HL-60 (cell line): ENCODE measurements around the gene ZSWIM6.

Experiments used
- DNase-seq, 2 experiments: peaks; one replicate each; pipeline ENCODE4 v3.0.0-alpha.2; 2010 to 2020; ENCODE audit warnings: low read depth in 1 of 2, low spot score in 1 of 2
- H3K27ac ChIP-seq: fragments of 250-450 bp; sonication (Bioruptor Pico); replicated peaks from 2 replicates; pipeline ENCODE4 v1.5.1; 2020; ENCODE audit warnings: mild to moderate bottlenecking, moderate library complexity
- H3K27me3 ChIP-seq: fragments of 250-450 bp; sonication (Bioruptor Pico); 2 replicates; pipeline ENCODE4 v1.5.1; 2021; ENCODE audit warnings: mild to moderate bottlenecking, moderate library complexity; ENCODE audit not compliant: insufficient read depth, poor library complexity, severe bottlenecking
- H3K4me3 ChIP-seq: replicated peaks from 2 replicates; pipeline ENCODE4 v1.5.1; 2011; ENCODE audit warnings: mild to moderate bottlenecking, control low read depth, low read length; ENCODE audit not compliant: insufficient read depth
- GABPA ChIP-seq: IDR thresholded peaks from 2 replicates; pipeline ENCODE4 v1.6.1; 2012; ENCODE audit warnings: low read depth
- POLR2AphosphoS5 ChIP-seq: IDR thresholded peaks from 2 replicates; pipeline ENCODE4 v1.6.1; 2012; ENCODE audit warnings: low read depth
- SPI1 ChIP-seq: IDR thresholded peaks from 2 replicates; pipeline ENCODE4 v1.6.1; 2012; ENCODE audit warnings: low read depth, mild to moderate bottlenecking, borderline replicate concordance
- TF ChIP-seq, protein P1 (sequence below): IDR thresholded peaks from one replicate; pipeline ENCODE4 v1.5.1; 2011; ENCODE audit warnings: low read length, control low read depth, inconsistent platforms; ENCODE audit not compliant: insufficient read depth
- TF ChIP-seq, protein P2 (sequence below): IDR thresholded peaks from 2 replicates; pipeline ENCODE4 v1.6.1; 2012; ENCODE audit warnings: low read depth; ENCODE audit not compliant: insufficient replicate concordance

ZSWIM6 gene

DNA sequence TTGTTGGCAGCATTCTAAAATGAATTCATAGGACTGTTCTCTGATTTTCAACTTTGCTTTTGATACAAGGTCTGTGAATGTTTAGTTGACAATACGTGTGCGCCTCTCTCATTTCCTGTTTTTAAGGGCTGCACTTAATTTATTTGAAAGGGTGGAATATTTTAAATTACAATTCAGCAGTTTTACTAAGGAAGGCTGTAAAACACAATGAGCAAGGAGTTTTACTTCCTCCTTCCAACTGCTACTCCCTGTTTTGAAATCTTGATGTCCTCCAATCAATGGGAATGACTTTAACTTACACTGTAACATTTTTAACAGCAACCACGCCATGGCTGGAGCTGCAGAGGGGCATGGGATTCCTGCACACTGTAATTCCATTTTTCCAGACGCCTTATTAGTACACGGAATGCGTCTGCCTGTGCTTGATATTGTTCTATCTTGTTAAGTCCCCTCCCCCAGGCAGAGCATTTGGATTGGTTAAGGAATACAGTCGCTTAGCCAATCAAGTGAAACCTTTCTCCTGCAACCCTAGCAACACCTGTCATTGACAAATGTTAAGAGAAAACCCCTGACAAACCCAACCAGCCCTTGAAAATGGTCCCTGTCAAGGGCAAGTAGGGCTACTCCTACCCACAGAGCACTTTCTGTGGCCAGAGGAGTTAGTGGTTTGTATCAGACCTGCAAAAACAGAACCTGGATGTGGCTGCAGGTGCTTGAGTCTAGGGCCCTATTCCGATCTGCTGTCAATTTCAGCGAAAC is 12.5 kb upstream of the ZSWIM6 start:
- no peak for DNase-seq
- TF ChIP-seq POLR2AphosphoS5 (no peak), SPI1 (no peak; the same call in 1 of the 2 replicates)
- TF ChIP-seq, protein P1, sequence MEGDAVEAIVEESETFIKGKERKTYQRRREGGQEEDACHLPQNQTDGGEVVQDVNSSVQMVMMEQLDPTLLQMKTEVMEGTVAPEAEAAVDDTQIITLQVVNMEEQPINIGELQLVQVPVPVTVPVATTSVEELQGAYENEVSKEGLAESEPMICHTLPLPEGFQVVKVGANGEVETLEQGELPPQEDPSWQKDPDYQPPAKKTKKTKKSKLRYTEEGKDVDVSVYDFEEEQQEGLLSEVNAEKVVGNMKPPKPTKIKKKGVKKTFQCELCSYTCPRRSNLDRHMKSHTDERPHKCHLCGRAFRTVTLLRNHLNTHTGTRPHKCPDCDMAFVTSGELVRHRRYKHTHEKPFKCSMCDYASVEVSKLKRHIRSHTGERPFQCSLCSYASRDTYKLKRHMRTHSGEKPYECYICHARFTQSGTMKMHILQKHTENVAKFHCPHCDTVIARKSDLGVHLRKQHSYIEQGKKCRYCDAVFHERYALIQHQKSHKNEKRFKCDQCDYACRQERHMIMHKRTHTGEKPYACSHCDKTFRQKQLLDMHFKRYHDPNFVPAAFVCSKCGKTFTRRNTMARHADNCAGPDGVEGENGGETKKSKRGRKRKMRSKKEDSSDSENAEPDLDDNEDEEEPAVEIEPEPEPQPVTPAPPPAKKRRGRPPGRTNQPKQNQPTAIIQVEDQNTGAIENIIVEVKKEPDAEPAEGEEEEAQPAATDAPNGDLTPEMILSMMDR, result no peak
- no peak overlapping the region for H3K4me3 ChIP-seq
- H3K27me3 ChIP-seq, result no peaks in the 10 kb centered on the region
- H3K27ac ChIP-seq, result no peak overlapping the region

DNA sequence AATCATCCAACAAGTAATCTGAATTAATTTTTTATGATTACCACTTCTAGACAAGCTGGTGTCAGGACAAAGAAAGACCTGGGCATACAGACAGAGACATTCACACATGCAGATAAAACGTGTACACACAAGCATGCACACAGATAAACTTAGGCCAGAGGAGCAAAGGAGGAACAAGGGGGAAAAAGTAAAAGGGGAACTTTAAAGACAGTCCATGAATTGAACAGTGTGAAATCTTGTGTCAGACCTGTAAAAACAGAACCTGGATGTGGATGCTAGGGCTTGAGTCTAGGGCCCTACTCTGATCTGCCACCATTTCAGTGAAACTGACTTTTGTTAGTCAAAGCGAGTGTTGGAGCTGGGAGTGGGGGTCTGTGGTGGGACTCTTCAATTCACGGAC is 11.2 kb upstream of the ZSWIM6 start:
- TF ChIP-seq GABPA (no peak), POLR2AphosphoS5 (no peak), SPI1 (no peak)
- TF ChIP-seq, protein P1, result no peak
- TF ChIP-seq, protein P2, sequence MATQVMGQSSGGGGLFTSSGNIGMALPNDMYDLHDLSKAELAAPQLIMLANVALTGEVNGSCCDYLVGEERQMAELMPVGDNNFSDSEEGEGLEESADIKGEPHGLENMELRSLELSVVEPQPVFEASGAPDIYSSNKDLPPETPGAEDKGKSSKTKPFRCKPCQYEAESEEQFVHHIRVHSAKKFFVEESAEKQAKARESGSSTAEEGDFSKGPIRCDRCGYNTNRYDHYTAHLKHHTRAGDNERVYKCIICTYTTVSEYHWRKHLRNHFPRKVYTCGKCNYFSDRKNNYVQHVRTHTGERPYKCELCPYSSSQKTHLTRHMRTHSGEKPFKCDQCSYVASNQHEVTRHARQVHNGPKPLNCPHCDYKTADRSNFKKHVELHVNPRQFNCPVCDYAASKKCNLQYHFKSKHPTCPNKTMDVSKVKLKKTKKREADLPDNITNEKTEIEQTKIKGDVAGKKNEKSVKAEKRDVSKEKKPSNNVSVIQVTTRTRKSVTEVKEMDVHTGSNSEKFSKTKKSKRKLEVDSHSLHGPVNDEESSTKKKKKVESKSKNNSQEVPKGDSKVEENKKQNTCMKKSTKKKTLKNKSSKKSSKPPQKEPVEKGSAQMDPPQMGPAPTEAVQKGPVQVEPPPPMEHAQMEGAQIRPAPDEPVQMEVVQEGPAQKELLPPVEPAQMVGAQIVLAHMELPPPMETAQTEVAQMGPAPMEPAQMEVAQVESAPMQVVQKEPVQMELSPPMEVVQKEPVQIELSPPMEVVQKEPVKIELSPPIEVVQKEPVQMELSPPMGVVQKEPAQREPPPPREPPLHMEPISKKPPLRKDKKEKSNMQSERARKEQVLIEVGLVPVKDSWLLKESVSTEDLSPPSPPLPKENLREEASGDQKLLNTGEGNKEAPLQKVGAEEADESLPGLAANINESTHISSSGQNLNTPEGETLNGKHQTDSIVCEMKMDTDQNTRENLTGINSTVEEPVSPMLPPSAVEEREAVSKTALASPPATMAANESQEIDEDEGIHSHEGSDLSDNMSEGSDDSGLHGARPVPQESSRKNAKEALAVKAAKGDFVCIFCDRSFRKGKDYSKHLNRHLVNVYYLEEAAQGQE, result no peak
- Histone ChIP-seq H3K27me3 (no peaks in the 10 kb centered on the region), H3K27ac (no peak overlapping the region), H3K4me3 (no peak overlapping the region)
- DNase-seq, result peak in 1 of 2 experiments; percentile 23

DNA sequence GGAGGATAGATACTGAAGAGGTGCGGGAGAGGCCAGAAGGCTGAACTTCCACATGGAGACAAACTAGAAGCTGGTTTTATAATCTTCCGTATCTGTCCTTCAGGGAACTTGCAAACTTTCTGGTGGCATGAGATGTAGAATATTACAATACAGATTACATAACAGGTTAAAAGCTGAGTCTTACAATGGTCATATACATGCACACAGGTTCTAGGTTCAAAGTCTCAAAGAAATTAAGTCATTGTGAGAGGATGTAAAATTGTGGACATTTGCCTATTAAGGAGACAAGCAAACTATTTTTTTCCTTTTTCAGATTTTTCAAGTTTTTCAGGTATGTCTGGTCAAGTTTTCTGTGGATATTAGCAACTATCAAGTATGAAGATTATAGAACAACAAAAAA is 10.4 kb upstream of the ZSWIM6 start:
- H3K27me3 ChIP-seq, result no peaks in the 10 kb centered on the region
- no peak for DNase-seq
- no peak overlapping the region for H3K27ac ChIP-seq
- TF ChIP-seq SPI1 (no peak), GABPA (no peak)
- H3K4me3 ChIP-seq, result no peak overlapping the region

DNA sequence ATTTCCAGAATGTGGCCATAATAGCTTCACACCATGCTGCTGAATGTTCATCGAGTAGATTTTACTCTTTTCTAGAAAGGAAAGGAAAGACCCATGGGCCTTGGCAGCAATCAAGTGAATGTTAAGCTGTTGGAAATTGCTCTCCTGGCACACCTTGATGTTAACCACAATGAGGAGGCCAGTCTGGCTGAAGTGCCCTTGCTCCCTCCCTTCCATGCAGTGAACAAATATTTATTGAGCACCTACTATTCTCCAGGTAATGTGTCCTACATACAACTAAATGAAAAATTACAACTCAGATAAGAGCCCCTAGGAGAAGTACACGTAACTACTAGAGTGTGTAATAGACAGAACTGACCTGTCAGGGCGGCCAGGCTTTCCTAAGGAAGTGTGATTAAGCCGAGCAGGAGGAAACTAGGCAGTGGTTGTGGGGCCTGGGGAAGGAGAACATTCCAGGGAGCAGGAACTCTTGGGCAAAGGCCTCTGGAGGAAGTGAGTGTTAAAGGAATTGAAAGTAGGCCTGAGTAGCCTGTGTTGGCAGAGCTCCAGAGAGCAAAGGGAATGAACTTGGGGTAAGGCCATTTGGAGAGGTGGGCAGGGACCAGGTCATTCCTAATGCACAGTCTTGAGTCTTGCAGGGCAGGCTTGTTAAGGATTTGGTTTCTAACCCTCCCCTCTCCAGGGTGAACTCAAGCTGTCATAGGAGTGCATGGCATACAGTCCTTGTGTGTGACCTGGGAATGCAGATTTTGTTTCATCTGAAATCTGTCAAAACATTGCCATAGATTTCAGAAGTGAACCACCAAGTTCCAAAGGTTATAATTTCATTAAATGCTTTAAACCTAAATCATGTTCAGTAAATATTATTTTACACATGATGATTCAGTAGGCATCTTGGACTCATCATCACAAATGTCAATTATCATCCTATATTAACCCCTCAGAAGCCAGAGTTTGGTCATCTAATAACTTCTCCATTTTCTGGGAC is 9.0 kb upstream of the ZSWIM6 start:
- Histone ChIP-seq H3K4me3 (no peak overlapping the region), H3K27me3 (no peaks in the 10 kb centered on the region), H3K27ac (no peak overlapping the region)
- TF ChIP-seq, protein P2, result no peak
- TF ChIP-seq GABPA (no peak), SPI1 (no peak), POLR2AphosphoS5 (no peak)
- TF ChIP-seq, protein P1, result no peak
- no peak for DNase-seq
